Left colon (tissue), 2 donors: ENCODE results near the gene ATP10A. TPM values are rescaled to one million over a fixed set of nuclear protein-coding genes. Genes with fewer than 3 reads are reported as not detected.
A peak's percentile ranks its signal among the peaks of the same experiment; 100 is the strongest.
"Not testable (repeated sequence)": the region's sequence is repeated elsewhere in the genome, so short reads cannot be mapped to it uniquely, and the experiment has no call there.

Experiments
- ATAC-seq: fragments of 200-7000 bp; cut with Tn5 transposase; one replicate; pipeline ENCODE4 v1.9.1; 2020; ENCODE audit warnings: mild to moderate bottlenecking, moderate library complexity
- DNase-seq, 2 donors: peaks; one replicate each; pipeline ENCODE4 v3.0.0-alpha.2; 2020
- intact Hi-C, 2 donors: fragments of 100-400 bp; cut with DNase I in 1 of 2; cut with micrococcal nuclease in 1 of 2; formaldehyde crosslinking; loops; one replicate each; pipeline versions ENCODE4 v1.11.2 to v1.14.0; 2022; cut with DNase I, micrococcal nuclease
- total RNA-seq, 2 donors: library from RNA; stranded (reverse); fragmentation: NEBNext Ultra II Directional; extraction: Animal tissue kit (Norgen Biotek cat#: 25700); gene quantifications; one replicate each; pipeline ENCODE4 v1.2.1, GENCODE V29; 2021
- donor health status: DM: no; HTN: no; CAD: no.
- donor health status: DM: yes; HTN: yes; CAD: no.

ATP10A gene
- total RNA-seq, 2 donors from 2014 or later, result 1.4 to 1.5 TPM

- ATAC-seq (peak; percentile 62), DNase-seq (peak in 1 of 2 donors; percentile 36)
Observed at GRCh38 chr15:25862472-25863110, 536 bp downstream of the ATP10A start.

GRCh38 chr15:25862071-25862471 lies 1.1 kb downstream of the ATP10A start:
- no peak for DNase-seq
- ATAC-seq, result peak; percentile 25
- intact Hi-C loops, result no loop called here

More at GRCh38 chr15:25862472-25863110, 536 bp downstream of the ATP10A start:
- intact Hi-C loops, result no loop called here

GRCh38 chr15:25860885-25861866 lies 2.0 kb downstream of the ATP10A start:
- intact Hi-C loops, result no loop called here
- DNase-seq (no peak), ATAC-seq (no peak)

- DNase-seq (peak; percentile 25 to 47), ATAC-seq (peak; percentile 52)
- intact Hi-C loops, result no loop called here
Observed at GRCh38 chr15:25859838-25860645, 3.1 kb downstream of the ATP10A start.

GRCh38 chr15:25858952-25859760 lies 4.0 kb downstream of the ATP10A start:
- DNase-seq (no peak), ATAC-seq (no peak)

GRCh38 chr15:25856059-25856458 lies 7.1 kb downstream of the ATP10A start:
- DNase-seq, ATAC-seq, intact Hi-C loops: not testable (repeated sequence)

More at GRCh38 chr15:25858952-25859760, 4.0 kb downstream of the ATP10A start:
- intact Hi-C loops, result no loop called here

GRCh38 chr15:25852661-25853524 lies 10.2 kb downstream of the ATP10A start:
- DNase-seq (no peak), ATAC-seq (no peak)
- intact Hi-C loops, result no loop called here

GRCh38 chr15:25852027-25852426 lies 11.1 kb downstream of the ATP10A start:
- ATAC-seq (no peak), DNase-seq (no peak)
- intact Hi-C loops, result no loop called here

GRCh38 chr15:25850154-25851111 lies 12.7 kb downstream of the ATP10A start:
- intact Hi-C loops, result no loop called here
- ATAC-seq, result peak; percentile 65

GRCh38 chr15:25849157-25849921 lies 13.8 kb downstream of the ATP10A start:
- intact Hi-C loops, result no loop called here
- ATAC-seq (peak; percentile 64), DNase-seq (no peak)

More at GRCh38 chr15:25850154-25851111, 12.7 kb downstream of the ATP10A start:
- peak; percentile 67 to 73 for DNase-seq

GRCh38 chr15:25848784-25849156 lies 14.4 kb downstream of the ATP10A start:
- intact Hi-C loops, result no loop called here
- no peak for ATAC-seq

GRCh38 chr15:25848325-25848724 lies 14.8 kb downstream of the ATP10A start:
- intact Hi-C loops, result no loop called here
- ATAC-seq (no peak), DNase-seq (no peak)

More at GRCh38 chr15:25848784-25849156, 14.4 kb downstream of the ATP10A start:
- DNase-seq, result no peak

GRCh38 chr15:25847051-25847450 lies 16.1 kb downstream of the ATP10A start:
- DNase-seq (no peak), ATAC-seq (no peak)
- intact Hi-C loops, result no loop called here

- intact Hi-C loops, result no loop called here
- DNase-seq (no peak), ATAC-seq (no peak)
Observed at GRCh38 chr15:25846377-25846776, 16.8 kb downstream of the ATP10A start.

GRCh38 chr15:25844981-25845680 lies 18.0 kb downstream of the ATP10A start:
- intact Hi-C loops, result no loop called here
- no peak for ATAC-seq
- DNase-seq, result no peak
